A549 treated with GW870086 at 1 μM for 4 hours (cell line): ENCODE data around the gene MINDY2. TPM values are rescaled to one million over a fixed set of nuclear protein-coding genes. Genes with fewer than 3 reads are reported as not detected.

ENCODE experiments used
- total RNA-seq: library from RNA; stranded (reverse); fragments of 200-300 nt; extraction: Qiagen RNA extraction; gene quantifications from 5 replicates; pipeline ENCODE4 v1.2.3, GENCODE V29; 2022; ENCODE audit warnings: low read depth

MINDY2 gene, protein sequence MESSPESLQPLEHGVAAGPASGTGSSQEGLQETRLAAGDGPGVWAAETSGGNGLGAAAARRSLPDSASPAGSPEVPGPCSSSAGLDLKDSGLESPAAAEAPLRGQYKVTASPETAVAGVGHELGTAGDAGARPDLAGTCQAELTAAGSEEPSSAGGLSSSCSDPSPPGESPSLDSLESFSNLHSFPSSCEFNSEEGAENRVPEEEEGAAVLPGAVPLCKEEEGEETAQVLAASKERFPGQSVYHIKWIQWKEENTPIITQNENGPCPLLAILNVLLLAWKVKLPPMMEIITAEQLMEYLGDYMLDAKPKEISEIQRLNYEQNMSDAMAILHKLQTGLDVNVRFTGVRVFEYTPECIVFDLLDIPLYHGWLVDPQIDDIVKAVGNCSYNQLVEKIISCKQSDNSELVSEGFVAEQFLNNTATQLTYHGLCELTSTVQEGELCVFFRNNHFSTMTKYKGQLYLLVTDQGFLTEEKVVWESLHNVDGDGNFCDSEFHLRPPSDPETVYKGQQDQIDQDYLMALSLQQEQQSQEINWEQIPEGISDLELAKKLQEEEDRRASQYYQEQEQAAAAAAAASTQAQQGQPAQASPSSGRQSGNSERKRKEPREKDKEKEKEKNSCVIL
- total RNA-seq, result 2.8 to 6.0 TPM (median 5.2 TPM) in 5 replicates

DNA sequence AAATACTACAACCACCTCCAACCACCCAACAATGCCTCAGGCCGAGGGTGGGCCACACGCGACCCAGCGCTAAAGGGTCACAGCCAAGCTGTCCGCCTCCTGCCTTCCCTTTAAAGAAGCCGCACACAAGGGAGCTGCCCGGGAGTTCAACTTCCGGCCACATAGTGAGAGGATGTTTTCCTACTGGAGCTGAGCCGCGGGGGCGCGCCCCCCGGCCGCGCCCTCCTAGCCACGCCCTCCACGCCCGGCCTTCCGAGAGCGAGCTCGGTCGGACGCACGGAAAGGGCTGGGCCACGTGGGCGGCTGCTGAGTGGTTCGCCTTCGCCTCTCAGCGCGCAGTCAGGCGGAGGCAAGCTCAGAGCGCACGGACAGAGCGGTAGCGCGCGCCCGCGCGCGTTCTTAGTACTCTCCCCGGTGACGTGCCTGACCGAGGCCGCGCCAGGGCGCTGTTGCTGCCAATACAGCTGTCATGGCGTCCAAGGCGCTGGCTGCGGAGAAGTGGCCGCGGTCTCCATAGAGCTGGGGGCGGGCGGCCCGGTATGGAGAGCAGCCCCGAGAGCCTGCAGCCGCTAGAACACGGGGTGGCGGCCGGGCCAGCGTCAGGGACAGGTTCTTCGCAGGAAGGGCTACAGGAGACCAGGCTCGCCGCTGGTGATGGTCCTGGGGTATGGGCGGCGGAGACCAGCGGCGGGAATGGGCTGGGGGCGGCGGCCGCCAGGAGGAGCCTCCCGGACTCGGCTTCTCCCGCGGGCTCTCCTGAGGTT, at the start of gene MINDY2:
Gene MINDY2, plus strand, starts transcription at position 446 of the 764 bp plus-strand sequence. Its CDS starts 94 bp downstream, at position 540.

DNA sequence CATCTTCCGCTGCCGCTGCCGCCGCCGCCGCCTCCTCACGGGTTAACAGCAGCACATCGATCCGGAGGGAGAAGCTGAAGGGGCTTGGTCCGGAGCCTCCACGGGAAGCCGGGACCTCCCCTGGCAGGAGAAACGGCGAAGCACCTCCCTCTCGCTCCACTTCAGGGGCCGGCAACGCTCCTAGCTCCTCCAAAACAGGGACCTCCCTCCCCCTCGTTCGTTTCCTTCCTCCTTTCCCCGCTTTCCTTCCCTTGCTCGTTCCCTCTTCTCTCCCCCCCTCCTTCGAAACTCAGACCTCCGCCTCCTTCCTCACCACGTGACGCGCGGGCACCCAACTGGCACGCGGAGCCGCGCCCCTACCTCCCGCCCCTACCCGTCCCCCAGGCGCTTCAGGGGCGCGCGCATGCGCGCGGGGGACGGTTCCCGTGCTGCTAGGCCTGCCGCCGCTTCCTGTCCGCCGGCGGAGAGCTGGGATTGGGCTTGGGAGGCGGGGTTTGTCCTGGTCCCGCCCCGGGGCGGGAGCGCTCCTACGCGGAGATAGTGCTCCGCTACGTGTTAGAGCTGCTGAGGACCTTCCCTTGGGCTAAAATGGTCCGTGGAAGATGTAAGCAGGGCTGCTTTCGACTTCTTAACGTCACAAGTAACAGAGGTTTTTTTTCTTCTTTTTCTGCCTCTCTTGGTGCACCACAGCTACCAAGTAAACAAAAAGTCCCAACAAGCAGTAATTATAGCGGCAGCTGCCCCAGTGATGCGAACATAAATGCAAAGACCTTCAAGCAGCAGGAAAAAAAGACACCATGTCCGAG, 21.4 kb upstream of the MINDY2 start, which contains the start of gene ADAM10:
Gene ADAM10, minus strand, starts transcription at position 176 of the 806 bp plus-strand sequence. Its CDS starts 173 bp downstream, at position 3.

Other genes with a start within 250 kb of the MINDY2 start
- gene ADAM10, start 21.6 kb upstream of the MINDY2 start, total RNA-seq, result 81.1 to 131 TPM (median 127 TPM) in 5 replicates
- gene SLTM, start 162.4 kb downstream of the MINDY2 start, total RNA-seq, result 62.5 to 81.7 TPM (median 76.2 TPM) in 5 replicates
- 21.6 to 25.7 TPM (median 23.6 TPM) in 5 replicates for gene RNF111, start 216.4 kb downstream of the MINDY2 start, total RNA-seq